Ramos (cell line): ENCODE data around the gene NSUN5.

ENCODE experiments used
- in situ Hi-C: fragments of 300-500 bp; cut with MboI; formaldehyde crosslinking; loops from one replicate; pipeline ENCODE4 v1.14.3; 2022; ENCODE audit warnings: low sequenced_read_pairs; ENCODE audit not compliant: unreplicated experiment

NSUN5 gene

GRCh38 chr7:73308665-73309214 is at the start of gene NSUN5:
Gene NSUN5 (minus strand): TSS chr7:73308826. CDS start chr7:73308790, 36 bp downstream.
- in situ Hi-C loops = no loop called here

- in situ Hi-C loops = no loop called here
Measured at GRCh38 chr7:73356159-73356558, 47.5 kb upstream of the NSUN5 start.

GRCh38 chr7:73354821-73355220 is 46.2 kb upstream of the NSUN5 start:
- in situ Hi-C loops = no loop called here

DNA sequence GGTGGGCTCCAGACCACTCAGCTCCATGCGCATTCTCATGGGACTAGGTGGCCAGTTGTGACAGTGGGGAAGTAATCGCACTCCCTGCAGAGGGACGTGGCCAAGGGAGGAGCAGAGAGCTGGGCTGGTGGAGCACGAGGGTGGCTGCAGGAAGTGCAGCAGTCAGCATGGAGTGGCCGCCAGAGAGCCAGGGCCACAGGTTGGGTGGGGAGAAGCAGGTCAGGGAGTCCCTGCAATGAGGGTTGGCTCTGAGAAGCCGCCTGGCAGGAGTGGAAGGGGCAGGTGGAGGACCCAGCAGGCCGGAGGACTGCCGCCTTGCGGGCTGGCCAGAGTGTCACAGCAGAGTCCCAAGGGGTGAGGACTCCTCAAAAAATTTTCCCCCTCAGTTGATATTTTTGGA is 45.6 kb upstream of the NSUN5 start:
- in situ Hi-C loops = no loop called here

DNA sequence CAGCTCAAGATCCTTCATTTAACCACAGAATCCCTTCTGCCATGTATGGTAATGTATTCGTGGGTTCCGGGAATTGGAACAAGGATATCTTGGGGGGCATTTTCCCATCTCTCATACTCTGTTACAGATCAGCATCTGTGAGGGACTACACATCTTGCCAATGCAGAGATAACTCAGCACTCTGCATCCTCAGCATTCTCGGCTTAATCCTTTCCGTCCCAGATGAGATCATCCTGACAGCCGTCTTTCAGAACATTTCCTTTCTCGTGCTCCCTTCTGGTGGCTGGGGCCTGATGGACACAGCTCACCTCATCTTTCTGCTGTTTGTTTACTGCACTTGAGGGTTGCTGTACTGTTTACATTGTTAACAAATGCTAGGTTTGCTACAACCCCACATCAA is 44.6 kb upstream of the NSUN5 start:
- in situ Hi-C loops = no loop called here

DNA sequence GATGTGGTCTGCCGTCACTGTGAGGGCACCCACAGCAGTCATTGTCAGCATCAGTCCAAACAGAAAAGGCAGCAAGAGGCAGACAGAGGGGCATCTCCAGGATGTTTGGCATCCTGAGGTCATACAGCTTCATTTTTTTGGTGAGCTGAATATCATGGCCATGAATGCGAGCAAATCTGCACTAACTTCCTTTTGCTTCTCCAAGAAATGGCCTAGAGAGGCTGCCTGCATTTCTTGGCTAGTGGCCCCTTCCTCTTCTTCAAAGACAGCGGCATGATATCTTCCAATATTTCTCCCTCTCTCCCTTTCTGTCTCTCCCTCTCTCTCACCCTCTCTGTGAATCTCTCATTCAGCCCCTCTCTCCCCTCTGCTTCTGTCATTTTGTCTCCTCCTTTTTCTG is 44.2 kb upstream of the NSUN5 start:
- in situ Hi-C loops = no loop called here

GRCh38 chr7:73351447-73352167 is 43.0 kb upstream of the NSUN5 start:
- in situ Hi-C loops = no loop called here

GRCh38 chr7:73350306-73351068 is 41.9 kb upstream of the NSUN5 start:
- in situ Hi-C loops = no loop called here

DNA sequence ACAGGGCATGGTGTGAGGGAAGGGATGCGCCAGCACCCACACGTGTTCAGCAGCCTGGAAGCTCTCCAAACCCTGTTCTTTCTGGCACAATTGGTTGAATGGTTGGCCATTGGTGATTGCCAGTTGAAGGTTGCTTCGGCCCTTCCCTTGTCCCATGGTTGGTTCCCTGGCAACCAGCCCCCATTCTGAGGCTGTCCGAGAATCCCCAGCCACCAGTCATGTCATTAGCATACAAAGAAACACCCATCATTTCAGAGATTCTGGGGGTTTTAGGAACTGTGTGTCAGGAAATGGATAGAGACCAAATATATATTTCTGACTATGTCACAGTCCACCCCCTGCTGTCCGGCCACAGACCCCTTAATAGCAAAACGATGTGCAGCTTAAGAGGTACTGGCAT is 41.1 kb upstream of the NSUN5 start:
- in situ Hi-C loops = no loop called here

- in situ Hi-C loops = no loop called here
Measured at GRCh38 chr7:73345951-73346350, 37.3 kb upstream of the NSUN5 start.

GRCh38 chr7:73345538-73345937 is 36.9 kb upstream of the NSUN5 start:
- in situ Hi-C loops = no loop called here

DNA sequence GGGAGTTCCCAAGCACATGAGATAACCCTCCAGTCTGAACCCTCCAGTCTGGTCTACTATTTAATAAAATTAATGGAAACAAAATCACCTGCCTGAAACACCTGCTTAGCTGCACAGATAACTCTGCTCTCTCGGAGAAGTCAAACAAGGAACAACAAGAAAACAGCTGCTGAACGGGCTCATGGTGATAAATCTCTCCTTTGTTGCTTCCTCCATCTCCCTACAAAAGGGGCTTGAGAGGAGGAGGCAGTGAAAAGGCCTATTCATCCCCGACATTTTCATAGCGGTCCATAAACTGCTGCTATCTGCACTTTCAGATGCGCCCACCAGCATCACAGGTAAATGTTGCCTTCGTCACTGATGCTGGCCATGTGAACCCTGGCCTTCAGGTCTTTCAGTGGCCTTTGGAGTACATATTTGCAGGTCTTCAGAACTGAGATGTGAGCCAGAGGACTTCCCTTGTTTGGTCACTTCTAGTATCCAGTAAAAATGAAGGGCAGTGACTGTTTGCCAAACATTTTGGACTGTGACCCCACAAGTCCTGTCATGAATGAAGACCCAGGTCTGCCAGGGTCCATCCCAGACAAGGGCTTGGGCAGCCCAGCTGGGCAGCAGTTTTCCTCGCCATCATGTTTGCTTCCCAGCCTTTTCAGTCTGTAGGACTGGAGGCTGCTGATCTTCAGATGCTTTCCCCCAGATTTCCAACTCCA is 35.2 kb upstream of the NSUN5 start:
- in situ Hi-C loops = no loop called here

GRCh38 chr7:73342645-73343044 is 34.0 kb upstream of the NSUN5 start:
- in situ Hi-C loops = no loop called here

GRCh38 chr7:73341877-73342276 is 33.3 kb upstream of the NSUN5 start:
- in situ Hi-C loops = no loop called here

GRCh38 chr7:73340514-73340913 is 31.9 kb upstream of the NSUN5 start:
- in situ Hi-C loops = no loop called here

DNA sequence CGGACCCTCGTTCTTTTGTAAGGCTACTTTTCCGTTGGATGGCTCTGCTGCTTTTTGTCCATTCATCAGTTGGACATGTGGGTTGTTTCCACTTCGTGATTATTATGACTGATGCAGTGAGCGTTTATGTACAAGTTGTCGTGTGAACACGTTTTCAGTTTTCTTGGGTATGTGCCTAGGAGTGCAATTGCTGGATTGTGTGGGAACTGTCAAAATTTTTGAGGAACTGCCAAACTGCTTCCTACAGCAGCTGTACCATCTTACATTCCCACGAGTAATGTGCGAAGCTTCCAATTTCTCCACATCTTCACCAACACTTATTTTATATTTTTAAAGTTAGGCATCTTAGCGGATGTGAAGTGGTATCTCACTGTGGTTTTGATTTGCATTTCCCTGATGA is 29.7 kb upstream of the NSUN5 start:
- in situ Hi-C loops = no loop called here

DNA sequence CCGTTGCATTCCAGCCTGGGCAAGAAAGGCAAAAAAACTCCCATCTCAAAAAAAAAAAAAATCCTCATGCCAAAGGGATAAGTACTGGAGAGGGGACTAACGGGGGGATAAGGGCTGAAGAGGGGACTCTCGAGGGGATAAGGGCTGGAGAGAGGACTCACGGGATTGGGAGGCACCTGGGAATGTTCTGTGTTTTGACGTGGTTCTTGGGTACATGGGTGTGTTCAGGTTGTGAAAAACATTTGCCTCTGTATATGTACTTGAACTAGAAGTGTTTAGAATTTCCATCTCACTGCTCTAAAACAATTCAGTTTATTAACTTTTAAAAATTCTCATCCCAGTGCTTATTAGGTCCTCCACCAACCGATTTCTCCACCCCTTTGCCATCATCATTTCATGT is 23.8 kb upstream of the NSUN5 start:
- in situ Hi-C loops = no loop called here

DNA sequence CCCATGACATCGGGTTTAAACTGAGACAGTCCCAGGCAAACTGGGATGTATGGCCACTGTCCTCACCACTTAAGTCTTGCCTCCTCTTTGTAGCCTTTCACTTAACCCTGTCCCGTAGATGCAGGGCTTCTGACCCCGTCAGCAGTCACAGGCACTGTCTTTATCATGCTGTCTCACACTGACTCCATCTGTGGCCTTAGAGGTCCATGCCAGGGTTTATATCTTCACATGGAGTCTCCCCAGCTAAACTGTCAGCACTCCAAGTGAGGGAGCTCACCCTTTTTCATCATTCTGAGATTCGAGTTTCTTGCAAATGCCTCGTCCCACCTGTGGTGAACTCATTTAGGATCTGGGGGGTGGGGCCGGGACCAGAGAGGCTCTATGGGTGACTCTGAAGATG is 22.1 kb upstream of the NSUN5 start:
- in situ Hi-C loops = no loop called here

DNA sequence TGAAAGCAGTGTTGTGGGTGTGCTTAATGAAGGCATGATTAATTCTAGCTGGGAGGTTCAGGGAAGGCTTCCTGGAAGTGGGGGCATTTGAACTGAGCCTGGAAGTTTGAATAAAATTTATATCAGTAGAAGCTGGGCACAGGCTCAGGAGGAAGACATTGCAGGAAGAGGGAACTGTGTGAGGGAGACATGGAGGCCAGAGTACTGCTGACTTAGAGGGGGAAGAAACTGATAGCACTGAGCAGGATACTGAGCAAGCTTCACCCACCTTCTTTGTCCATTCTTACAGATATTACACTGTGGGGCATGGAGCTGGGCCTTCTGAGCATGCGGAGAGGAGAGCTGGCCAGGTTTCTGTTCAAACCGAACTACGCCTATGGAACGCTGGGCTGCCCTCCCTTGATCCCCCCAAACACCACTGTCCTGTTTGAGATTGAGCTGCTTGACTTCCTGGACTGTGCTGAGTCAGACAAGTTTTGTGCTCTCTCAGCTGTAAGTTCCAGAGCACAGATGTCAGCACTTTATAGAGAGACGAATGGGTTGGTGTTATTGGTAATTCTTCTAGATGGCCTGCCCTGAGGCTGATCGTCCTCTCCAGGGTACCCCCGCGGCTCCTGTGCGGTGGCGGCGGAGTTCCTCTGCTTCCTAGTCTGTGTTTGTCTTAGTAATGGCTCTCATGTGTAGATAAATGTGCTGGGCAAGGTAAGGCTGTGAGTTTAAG is 21.4 kb upstream of the NSUN5 start:
- in situ Hi-C loops = no loop called here

DNA sequence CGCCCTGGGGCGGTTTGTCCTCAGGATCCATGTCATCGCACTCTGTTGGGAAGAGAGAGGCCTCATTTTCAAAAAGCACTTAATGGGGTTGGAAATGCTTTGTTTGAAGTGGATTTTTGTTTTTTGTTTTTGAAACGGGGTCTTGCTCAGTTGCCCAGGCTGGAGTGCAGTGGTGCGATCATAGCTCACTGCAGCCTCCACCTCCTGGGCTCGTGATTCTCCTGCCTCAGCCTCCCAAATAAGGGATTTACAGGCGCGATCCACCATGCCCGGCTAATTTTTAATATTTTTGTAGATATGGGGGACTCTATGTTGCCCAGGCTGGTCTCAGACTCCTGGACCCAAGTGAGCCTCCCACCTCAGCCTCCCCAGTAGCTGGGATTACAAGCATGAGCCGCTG is 20.1 kb upstream of the NSUN5 start:
- in situ Hi-C loops = no loop called here
